ENCODE data around the gene RBM44.

Gene RBM44

GRCh38 chr2:237885931-237886684 lies 87.5 kb downstream of the RBM44 start:
- no peak for DNase-seq (ENCODE audit: low spot score)

GRCh38 chr2:237886685-237887481 lies 88.3 kb downstream of the RBM44 start:
- DNase-seq (ENCODE audit: low spot score), result no peak

- DNase-seq (ENCODE audit: low spot score), result no peak
Observed at GRCh38 chr2:237888389-237888788, 89.8 kb downstream of the RBM44 start.

DNA sequence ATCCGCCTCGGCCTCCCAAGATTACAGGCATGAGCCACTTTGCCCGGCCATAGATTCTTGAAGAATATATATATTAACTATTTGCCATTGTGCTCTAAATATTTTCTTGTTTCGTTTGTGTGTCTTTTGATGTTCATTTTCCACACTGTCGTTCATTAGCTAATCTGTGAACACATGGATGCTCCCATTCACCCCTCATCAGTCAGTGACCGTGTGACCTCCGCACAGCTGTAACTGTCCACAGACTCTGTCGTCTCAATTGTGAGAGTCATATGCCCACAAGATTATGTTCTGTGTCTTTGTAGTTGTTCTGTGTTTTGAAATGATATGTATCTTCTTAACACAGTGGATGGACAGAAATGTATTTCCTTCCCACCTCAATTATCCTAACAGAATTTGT lies 90.4 kb downstream of the RBM44 start:
- no peak for DNase-seq (ENCODE audit: low spot score)

DNA sequence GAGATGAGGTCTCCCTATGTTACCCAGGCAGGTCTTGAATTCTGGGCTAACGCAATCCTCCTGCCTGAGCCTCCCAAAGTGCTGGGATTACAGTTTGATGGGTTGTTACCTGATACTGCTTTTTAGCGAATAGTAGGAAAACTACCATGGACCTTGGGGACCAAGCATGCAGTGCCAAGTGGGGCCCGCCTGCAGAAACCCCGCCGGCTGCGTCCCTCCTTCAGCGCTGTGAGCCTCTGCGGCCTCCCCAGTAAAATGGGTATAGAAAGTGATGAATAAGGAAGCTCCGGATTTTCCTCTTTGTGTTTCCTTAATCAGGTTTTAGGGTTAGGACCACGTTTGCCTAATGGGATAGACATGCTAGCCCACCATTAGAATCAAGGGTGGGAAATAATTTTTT lies 91.2 kb downstream of the RBM44 start:
- no peak for DNase-seq (ENCODE audit: low spot score)

Measured in CD4-positive, alpha-beta T cell treated with Interleukin-2 at 100 ng/mL for 4 hours (primary cell).